Measurements from ENCODE around the gene SH3RF1. TPM values are rescaled to one million over a fixed set of nuclear protein-coding genes. Genes with fewer than 3 reads are reported as not detected.

SH3RF1 gene
- total and polyA plus RNA-seq, 2 experiments from 2014 or later: 7.8 to 12.4 TPM

GRCh38 chr4:169058312-169058711, 212.4 kb downstream of the SH3RF1 start (continued):
- TF ChIP-seq CTCF (conservative IDR thresholded peaks at IDR 0.05; ENCODE audit: low read depth in 2 of 2) (no peak), REST (IDR thresholded peaks at IDR 0.05; ENCODE audit: unreplicated experiment) (no peak)

GRCh38 chr4:169054879-169055278, 215.9 kb downstream of the SH3RF1 start:
- Mint-ChIP-seq H3K36me3 (ENCODE audit: low read depth) (no peaks in the 10 kb centered on the region), H3K27ac (no peak overlapping the region), H3K4me1 (peaks cover 9% of the 10 kb centered on the region), H3K4me3 (no peak overlapping the region), H3K27me3 (ENCODE audit: insufficient read depth, low read depth, poor library complexity) (peaks cover 4% of the 10 kb centered on the region), H3K9me3 (no peaks in the 10 kb centered on the region)
- Histone ChIP-seq H3K4me2 (no peak overlapping the region), H3K27me3 (ENCODE audit: insufficient read depth) (no peaks in the 10 kb centered on the region), H3K27ac (ENCODE audit: low read depth) (no peak overlapping the region), H3F3A (replicated peaks; ENCODE audit: low read depth) (no peaks in the 10 kb centered on the region), H3K4me3 (no peak overlapping the region), H3K9me2 (ENCODE audit: insufficient read depth) (no peaks in the 10 kb centered on the region), H3K36me3 (ENCODE audit: insufficient read depth) (no peaks in the 10 kb centered on the region), H2AFZ (no peak overlapping the region), H3K4me1 (ENCODE audit: insufficient read depth) (peaks cover 8% of the 10 kb centered on the region; the same call in 1 of the 2 replicates), H3K79me2 (replicated peaks; ENCODE audit: insufficient read depth) (no peaks in the 10 kb centered on the region), H4K20me1 (replicated peaks; ENCODE audit: insufficient read depth) (no peaks in the 10 kb centered on the region)
- no peak for DNase-seq (ENCODE audit: low spot score)
- ATAC-seq: no peak
- TF ChIP-seq CTCF (conservative IDR thresholded peaks at IDR 0.05; ENCODE audit: low read depth in 2 of 2) (no peak), NANOG (IDR thresholded peaks at IDR 0.05; ENCODE audit: borderline replicate concordance) (no peak), EZH2 (IDR thresholded peaks at IDR 0.05; ENCODE audit: low read depth, unreplicated experiment) (no peak), REST (IDR thresholded peaks at IDR 0.05; ENCODE audit: unreplicated experiment) (no peak), CREB1 (CRISPR knock-in tag; IDR thresholded peaks at IDR 0.05; ENCODE audit: low read depth) (no peak), STAT1 (IDR thresholded peaks at IDR 0.05; ENCODE audit: unreplicated experiment) (no peak), ZNF331 (CRISPR knock-in tag; IDR thresholded peaks at IDR 0.05; ENCODE audit: low read depth) (no peak), ZNF114 (CRISPR knock-in tag; IDR thresholded peaks at IDR 0.05) (no peak)

Measured in GM23338 (cell line).